GM21367 (cell line): Measurements from ENCODE around the gene SGF29.
"Not testable (repeated sequence)": the region's sequence is repeated elsewhere in the genome, so short reads cannot be mapped to it uniquely, and the experiment has no call there.

Experiments
- ATAC-seq: cut with Tn5 transposase; IDR thresholded peaks from one replicate; pipeline ENCODE4 v1.9.1; 2021; ENCODE audit not compliant: unreplicated experiment

SGF29 gene

DNA sequence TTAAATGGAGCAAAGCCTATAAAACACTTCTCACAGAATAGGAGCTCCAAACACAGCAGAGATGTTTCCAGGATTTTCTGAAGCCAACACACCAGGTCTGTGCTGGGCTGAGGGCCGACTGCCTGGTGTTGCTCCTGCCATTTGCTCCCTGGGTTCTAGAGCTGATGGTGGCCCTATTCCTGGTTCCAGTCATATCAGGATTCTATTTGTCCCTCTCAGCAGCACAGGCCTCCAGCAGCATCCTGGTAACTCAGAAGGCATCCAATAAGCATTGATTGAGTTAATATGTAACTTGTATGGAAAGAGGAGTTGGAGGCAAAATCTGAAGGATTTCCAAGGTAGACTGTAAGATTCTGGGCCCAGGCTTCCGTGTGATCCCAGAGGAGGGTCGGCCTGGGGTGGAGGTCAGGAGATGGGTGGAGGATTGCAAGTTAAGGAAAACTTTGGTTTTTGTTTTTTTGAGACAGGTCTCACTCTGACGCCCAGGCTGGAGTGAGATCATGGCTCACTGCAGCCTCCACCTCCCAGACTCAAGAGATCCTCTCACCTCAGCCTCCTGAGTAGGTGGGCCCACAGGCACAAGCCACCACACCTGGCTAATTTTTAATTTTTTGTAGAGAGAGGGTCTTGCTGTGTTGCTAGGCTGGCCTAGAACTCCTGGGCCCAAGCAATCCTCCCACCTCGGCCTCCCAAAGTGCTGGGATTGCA, 20.6 kb upstream of the SGF29 start:
- ATAC-seq = no peak

GRCh38 chr16:28534542-28535373, 19.0 kb upstream of the SGF29 start:
- ATAC-seq = no peak

- no peak for ATAC-seq
These were observed 16.6 kb upstream of the SGF29 start for GRCh38 chr16:28537076-28537475.

DNA sequence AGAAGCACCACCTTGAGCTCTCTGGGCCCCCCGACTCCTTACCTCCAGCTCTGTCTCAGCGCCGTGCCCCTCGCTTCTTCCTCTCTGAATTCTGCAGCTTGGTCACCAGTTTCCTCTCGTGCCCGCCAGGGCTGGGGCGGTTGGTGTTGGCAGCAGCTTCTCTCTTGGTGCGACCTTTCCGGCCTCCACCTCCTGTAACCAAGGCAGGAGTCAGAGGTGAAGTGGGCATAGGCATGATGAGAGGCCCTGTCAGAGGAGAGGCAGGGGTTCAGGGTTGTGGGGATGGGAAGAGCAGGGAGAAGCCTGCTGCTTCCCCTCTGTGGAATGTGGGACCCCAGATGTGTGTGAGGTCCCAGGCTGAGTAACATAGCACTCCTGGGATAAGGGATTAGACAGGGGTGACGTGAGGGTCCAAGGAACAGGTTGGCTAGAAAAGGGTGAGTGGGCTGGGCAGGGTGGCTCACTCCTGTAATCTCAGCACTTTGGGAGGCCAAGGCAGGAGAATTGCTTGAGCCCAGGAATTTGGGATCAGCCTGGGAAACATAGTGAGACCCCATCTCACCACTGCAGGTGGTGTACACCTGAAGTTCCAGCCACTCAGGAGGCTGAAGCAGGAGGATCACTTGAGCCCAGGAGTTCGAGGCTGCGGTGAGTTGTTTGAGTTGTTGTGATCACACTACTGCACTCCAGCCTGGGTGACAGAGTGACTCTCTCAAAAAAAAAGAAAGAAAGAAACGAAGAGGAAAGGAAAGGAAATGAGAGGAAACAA, 15.6 kb upstream of the SGF29 start:
- ATAC-seq = no peak

DNA sequence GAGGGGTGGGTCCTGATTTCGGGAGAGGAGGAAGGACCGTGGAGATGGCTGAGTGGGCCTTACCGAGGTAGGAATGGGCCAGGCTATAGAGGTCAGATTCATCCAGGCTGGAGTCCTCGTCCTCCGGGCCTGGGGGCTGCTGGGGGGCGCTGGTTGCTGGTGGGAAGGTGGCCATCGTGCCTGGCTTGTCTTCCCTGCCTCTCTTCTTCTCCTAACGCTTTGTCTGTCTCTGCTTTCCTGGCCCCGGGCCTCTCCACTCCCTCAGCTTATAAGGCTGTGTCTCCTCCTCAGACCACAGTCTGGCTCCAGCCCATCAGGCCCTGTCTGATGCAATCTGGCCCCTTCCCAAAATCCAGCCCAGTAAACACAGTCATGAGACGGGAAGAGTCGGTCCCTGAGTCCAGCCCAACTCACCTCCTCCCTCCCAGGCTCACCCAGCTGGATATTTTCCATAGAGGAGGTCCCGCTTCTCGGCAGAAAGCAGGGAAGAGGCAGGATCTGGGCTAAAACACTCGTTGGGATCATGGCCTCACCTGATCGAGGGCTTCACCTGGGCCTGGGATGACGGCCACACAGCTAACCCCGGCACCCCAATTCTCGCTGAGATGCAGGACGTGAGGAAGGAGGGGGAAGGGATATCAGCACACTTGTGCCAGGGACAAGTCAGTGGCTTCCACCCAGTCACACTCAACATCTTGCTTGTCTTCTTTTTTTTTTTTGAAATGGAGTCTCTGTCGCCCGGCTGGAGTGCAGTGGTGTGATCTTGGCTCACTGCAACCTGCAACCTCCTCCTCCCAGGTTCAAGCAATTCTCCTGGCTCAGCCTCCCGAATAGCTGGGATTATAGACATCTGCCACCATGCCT, 14.8 kb upstream of the SGF29 start, which contains the start of gene NUPR1:
NUPR1 (minus strand) TSS at position 242 of the 864 bp plus-strand sequence; CDS start at position 175, 67 bp downstream.
- no peak for ATAC-seq

DNA sequence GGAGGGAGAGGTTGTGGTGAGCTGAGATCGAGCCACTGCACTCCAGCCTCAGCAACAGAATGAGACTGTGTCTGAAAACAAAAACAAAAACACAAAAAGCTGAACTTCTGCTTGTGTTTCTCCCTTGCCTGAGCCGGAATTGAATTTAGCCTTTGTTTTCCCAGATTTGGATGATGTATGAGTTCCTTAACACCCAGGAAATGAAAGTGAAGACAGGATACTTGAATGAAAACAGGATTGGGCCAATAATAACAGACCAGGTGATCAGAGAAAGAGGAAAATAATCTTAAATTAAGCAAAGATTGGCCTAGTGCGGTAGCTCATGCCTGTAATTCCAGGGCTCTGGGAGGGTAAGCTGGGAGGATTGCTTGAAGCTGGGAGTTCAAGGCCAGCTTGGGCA, 13.4 kb upstream of the SGF29 start:
- ATAC-seq = no peak

- no peak for ATAC-seq
These were observed 11.1 kb upstream of the SGF29 start for GRCh38 chr16:28542646-28543045.

GRCh38 chr16:28543072-28543471, 10.6 kb upstream of the SGF29 start:
- ATAC-seq = no peak

DNA sequence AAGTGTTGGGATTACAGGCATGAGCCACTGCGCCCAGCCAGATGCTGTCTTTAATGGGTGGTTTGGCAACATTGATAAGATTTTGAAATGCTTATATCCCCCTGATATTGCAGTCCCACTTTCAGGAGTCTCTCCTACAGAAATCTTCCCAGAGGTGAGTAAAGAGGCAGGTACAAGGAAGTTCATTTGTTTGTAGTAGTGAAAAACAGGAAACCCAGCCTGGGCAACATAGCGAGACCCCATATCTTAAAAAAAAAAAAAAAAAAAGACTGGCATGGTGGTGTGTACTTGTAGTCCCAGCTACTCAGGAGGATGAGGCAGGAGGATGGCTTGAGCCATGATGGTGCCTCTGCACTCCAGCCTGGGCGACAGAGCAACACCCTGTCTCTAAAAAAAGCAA, 8.7 kb upstream of the SGF29 start:
- ATAC-seq = no peak

DNA sequence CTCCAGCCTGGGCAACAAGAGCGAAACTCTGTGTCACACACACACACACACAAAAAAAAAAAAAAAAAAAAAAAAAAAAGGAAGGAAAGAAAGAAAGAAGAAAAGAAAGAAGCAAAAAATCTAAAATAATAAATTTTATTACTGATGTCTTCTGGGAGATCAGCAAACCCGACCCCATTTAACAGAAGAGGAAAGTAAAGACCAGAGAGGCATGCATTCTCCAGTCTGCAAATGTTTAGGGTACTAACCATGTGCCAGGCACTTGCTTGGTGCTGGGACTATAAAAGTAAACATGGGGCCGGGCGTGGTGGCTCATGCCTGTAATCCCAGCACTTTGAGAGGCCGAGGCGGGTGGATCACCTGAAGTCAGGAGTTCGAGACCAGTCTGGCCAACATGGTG, 7.8 kb upstream of the SGF29 start:
- not testable (repeated sequence) for ATAC-seq

DNA sequence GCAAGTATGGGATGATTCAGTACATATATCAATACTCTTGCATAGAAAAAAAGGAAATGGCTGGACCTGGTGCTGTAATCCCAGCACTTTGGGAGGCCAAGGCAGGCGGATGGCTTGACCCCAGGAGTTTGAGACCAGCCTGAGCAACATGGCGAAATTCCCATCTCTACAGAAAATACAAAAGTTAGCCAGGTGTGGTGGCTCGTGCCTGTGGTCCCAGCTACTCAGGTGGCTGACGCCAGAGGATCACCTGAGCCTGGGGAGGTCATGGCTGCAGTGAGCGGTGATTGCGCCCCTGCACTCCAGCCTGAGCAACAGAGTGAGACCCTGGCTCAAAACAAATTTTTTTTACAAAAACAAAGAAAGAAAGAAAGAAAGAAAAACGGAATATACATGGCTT, 7.1 kb upstream of the SGF29 start:
- ATAC-seq = no peak

DNA sequence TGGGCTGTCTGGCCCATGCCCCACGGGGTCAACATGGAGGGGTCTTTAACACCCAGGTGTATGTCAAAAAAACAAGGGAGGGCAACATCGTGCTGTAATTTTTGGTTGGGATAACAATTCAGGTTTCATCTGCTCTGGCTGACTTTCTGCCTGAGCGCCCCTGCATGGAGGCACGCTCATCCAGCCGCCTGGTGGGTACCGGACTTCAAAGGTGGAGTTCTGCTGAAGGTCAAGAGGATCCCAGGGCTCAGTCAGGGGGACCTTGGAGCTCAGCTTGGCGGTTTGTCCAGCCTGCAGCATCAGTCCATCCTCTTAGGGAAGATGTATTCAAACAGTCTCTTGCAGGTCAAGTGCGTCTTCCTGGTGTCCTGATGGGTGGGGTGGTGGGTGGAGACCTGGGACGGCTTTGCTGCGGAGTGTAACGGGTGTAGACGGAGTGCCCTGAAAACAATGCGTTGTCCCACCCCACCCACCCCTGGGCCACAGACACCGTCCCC, 5.4 kb upstream of the SGF29 start:
- ATAC-seq = no peak

GRCh38 chr16:28549301-28549899, 4.3 kb upstream of the SGF29 start:
- ATAC-seq = no peak

DNA sequence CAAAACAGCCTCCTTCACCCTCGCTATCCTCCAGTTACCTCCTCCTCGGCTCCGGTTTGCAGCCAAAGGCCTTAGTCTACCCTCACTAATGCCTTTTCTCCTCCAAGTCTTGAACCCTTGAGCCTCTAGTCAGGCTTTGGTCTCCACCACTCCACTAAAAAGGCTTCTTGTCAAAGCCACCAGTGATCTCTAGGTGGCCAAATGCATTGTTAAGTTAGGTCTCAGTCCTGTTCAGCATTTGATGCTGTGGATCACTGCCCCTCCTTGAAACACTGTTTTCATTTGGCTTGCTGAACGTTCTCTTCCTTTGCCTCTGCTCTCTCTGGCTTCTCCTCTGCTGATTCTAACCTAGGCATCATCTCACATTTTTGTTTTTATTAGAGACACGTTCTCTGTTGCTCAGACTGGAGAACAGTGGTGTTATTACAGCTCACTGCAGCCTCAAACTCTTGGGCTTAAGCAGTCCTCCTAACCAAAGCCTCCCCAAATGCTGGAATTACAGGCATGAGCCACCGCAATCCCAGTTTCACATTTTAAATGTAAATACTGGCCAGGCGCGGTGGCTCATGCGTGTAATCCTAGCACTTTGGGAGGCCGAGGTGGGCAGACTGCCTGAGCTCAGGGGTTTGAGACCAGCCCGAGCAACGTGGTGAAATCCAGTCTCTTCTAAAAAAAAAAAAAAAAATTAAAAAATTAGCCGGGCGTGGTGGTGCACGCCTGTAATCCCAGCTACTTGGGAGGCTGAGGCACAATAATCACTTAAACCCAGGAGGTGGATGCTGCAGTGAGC, 1.1 kb downstream of the SGF29 start:
- ATAC-seq = no peak

DNA sequence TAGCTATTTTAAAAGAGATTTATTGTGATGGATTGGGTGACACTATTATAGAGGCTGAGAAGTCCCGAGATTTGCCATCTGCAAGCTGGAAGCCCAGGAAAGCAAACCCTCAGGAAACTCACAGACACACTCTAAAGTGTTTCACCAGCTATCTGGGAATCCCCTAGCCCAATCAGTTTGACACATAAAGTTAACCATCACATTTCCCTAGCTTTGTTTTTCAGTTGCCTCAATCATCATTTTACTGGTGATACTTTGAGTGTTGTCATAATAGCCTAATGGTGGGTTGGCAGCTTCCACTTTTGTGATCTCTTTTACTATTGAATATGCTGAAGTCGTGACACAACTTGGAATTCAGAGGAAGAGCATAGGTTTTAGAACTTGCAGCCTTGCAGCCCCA, 1.8 kb downstream of the SGF29 start:
- no peak for ATAC-seq

GRCh38 chr16:28556914-28557320, 3.2 kb downstream of the SGF29 start:
- ATAC-seq = no peak

- no peak for ATAC-seq
These were observed 4.7 kb downstream of the SGF29 start for GRCh38 chr16:28558456-28558855.

DNA sequence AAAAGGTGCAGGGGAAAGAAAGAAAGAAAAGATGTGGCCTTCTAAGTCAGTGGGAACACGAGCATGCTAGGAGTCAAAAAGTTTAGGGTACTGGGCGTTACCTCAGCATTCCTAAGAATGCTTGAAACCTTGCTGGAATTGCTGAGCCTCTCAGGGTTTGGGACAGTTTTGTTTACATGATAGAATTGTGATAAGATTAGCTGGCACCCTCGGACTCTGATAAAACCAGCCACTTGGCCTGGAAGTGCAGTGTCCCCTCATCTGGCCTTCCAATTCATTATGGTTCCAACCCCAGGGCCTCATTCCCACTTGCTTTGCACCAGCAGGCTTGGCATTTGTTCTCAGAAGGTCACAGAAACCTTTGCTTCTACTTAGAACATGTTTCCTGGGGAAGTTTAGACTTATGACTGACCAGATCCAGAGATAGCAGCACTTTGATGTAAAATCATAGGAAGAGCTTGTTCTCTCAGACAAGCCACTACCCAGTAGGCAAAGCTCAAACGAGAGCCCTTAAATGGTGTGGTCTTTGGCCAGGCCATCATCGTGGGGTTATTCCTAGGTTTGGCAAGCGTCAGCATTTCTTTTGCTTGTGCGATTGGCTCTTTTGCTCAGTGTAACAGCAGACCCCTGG, 8.0 kb downstream of the SGF29 start:
- no peak for ATAC-seq

GRCh38 chr16:28562199-28562598, 8.5 kb downstream of the SGF29 start:
- no peak for ATAC-seq
